GM19452 (cell line): ENCODE data around the gene SOX5.

ENCODE experiments used
- ATAC-seq: cut with Tn5 transposase; IDR thresholded peaks from one replicate; pipeline ENCODE4 v1.9.1; 2021; ENCODE audit not compliant: unreplicated experiment

Gene SOX5

GRCh38 chr12:23699031-23699430, 250.4 kb downstream of the SOX5 start:
- no peak for ATAC-seq

GRCh38 chr12:23694920-23695319, 254.6 kb downstream of the SOX5 start:
- no peak for ATAC-seq

GRCh38 chr12:23694307-23694706, 255.2 kb downstream of the SOX5 start:
- no peak for ATAC-seq

GRCh38 chr12:23687947-23688346, 261.5 kb downstream of the SOX5 start:
- ATAC-seq, result no peak

GRCh38 chr12:23686095-23686494, 263.4 kb downstream of the SOX5 start:
- no peak for ATAC-seq

- ATAC-seq, result no peak
Measured at GRCh38 chr12:23684121-23684520, 265.3 kb downstream of the SOX5 start.

GRCh38 chr12:23681237-23681636, 268.2 kb downstream of the SOX5 start:
- no peak for ATAC-seq

GRCh38 chr12:23674064-23674463, 275.4 kb downstream of the SOX5 start:
- no peak for ATAC-seq

GRCh38 chr12:23671881-23672280, 277.6 kb downstream of the SOX5 start:
- no peak for ATAC-seq

GRCh38 chr12:23670684-23671083, 278.8 kb downstream of the SOX5 start:
- ATAC-seq, result no peak

GRCh38 chr12:23669691-23670090, 279.8 kb downstream of the SOX5 start:
- no peak for ATAC-seq

GRCh38 chr12:23666866-23667265, 282.6 kb downstream of the SOX5 start:
- no peak for ATAC-seq

GRCh38 chr12:23662966-23663365, 286.5 kb downstream of the SOX5 start:
- no peak for ATAC-seq

GRCh38 chr12:23659131-23659530, 290.3 kb downstream of the SOX5 start:
- no peak for ATAC-seq

GRCh38 chr12:23657598-23657997, 291.9 kb downstream of the SOX5 start:
- ATAC-seq, result no peak

GRCh38 chr12:23655884-23656283, 293.6 kb downstream of the SOX5 start:
- ATAC-seq, result no peak

- ATAC-seq, result no peak
Measured at GRCh38 chr12:23655112-23655511, 294.4 kb downstream of the SOX5 start.

- no peak for ATAC-seq
Measured at GRCh38 chr12:23648546-23648945, 300.9 kb downstream of the SOX5 start.

GRCh38 chr12:23640754-23641153, 308.7 kb downstream of the SOX5 start:
- no peak for ATAC-seq

- ATAC-seq, result no peak
Measured at GRCh38 chr12:23634344-23634743, 315.1 kb downstream of the SOX5 start.

- no peak for ATAC-seq
Measured at GRCh38 chr12:23631786-23632377, 317.6 kb downstream of the SOX5 start.

- ATAC-seq, result no peak
Measured at GRCh38 chr12:23630524-23630923, 318.9 kb downstream of the SOX5 start.

- ATAC-seq, result no peak
Measured at GRCh38 chr12:23628806-23629205, 320.7 kb downstream of the SOX5 start.
